ENCODE measurements around the gene RBM20. TPM values are rescaled to one million over a fixed set of nuclear protein-coding genes. Genes with fewer than 3 reads are reported as not detected.

Gene RBM20
- total RNA-seq, 1 donor from 2014 or later: 1.5 TPM

DNA sequence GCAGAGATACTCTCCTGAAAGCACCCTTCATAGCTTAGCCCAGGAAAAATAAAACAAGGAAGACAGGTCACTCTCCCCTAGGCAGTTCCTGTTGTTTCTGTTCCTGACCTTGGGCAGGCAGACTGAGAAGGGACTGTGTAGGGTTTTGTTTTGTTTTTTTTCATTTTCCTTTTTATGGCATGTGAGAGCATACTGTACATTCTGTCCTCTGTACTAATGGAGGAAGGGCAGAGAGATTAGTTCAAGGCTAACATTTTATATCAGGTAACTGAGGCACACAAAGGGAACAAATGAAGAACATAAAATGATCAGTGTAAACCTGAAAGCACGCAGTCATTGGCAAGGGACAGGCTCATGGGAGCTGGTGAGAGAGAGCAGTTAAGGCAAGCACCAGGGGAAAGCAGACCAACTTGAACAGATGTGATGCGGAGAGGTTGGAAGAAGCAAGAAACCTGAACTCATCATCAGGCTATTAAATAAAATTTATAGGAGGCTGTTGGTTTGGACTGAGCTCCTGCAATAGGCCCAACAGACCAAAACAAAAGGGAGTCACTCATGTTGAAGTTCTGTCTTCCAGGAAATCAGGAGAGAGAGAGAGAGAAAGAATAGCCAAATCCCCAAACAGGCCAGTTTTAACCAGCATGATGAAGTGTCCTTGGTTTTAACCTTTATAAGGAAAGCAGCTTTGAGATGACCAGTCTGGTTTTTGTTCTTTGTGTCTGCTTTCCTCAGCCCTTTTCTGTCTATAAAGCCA is 193.5 kb downstream of the RBM20 start:
- Mint-ChIP-seq H3K27me3 (no peaks in the 10 kb centered on the region), H3K9me3 (ENCODE audit: low read depth) (no peaks in the 10 kb centered on the region), H3K4me1 (ENCODE audit: low read depth) (peaks cover 38% of the 10 kb centered on the region), H3K36me3 (ENCODE audit: insufficient read depth) (no peaks in the 10 kb centered on the region), H3K27ac (peak overlapping the region; percentile 0), H3K4me3 (ENCODE audit: low read depth) (no peak overlapping the region)
- DNase-seq (ENCODE audit: low spot score, unreplicated experiment): no peak
- TF ChIP-seq, protein P1, sequence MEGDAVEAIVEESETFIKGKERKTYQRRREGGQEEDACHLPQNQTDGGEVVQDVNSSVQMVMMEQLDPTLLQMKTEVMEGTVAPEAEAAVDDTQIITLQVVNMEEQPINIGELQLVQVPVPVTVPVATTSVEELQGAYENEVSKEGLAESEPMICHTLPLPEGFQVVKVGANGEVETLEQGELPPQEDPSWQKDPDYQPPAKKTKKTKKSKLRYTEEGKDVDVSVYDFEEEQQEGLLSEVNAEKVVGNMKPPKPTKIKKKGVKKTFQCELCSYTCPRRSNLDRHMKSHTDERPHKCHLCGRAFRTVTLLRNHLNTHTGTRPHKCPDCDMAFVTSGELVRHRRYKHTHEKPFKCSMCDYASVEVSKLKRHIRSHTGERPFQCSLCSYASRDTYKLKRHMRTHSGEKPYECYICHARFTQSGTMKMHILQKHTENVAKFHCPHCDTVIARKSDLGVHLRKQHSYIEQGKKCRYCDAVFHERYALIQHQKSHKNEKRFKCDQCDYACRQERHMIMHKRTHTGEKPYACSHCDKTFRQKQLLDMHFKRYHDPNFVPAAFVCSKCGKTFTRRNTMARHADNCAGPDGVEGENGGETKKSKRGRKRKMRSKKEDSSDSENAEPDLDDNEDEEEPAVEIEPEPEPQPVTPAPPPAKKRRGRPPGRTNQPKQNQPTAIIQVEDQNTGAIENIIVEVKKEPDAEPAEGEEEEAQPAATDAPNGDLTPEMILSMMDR (IDR thresholded peaks at IDR 0.05; ENCODE audit: unreplicated experiment): no peak

DNA sequence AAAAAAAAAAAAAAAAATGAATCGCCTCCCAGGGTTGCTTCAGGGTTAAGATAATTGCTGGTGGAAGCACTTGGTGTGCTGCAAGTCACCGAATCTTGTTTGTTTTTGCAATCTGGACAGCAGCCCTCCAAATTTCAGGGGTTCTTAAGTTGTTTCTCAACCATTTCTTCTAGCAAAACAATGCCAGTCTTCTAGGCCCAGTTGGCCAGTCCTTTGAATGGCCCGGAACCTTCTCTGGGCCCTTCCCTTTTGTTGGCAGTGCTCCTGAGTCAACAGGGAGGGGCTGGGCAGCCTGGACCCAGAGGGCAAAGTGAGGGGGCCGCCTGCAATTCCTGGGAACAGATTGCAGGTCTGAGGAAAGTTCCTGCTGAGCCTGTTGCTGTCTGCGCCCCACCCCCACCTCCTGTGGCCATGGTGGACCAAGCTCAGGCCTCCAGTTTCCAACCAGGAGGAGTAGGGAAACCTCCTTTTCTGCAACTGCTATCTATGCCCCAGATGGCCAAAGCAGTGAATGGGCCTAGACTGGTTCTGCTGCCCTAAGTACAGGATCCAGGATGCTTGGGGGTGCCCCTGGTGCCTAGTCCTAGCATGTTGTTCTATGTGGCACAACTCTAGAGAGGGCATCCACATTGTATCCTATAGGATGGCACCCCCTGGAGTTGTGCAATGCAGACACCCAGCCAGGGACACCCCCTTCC is 196.2 kb downstream of the RBM20 start:
- H3K27me3 Mint-ChIP-seq: no peaks in the 10 kb centered on the region
- no peak for DNase-seq (ENCODE audit: low spot score, unreplicated experiment)
- TF ChIP-seq, protein P1 (IDR thresholded peaks at IDR 0.05; ENCODE audit: unreplicated experiment): no peak
- H3K4me3 Mint-ChIP-seq (ENCODE audit: low read depth): no peak overlapping the region
- H3K36me3 Mint-ChIP-seq (ENCODE audit: insufficient read depth): no peaks in the 10 kb centered on the region
- H3K4me1 Mint-ChIP-seq (ENCODE audit: low read depth): peaks cover 41% of the 10 kb centered on the region
- H3K27ac Mint-ChIP-seq: no peak overlapping the region
- H3K9me3 Mint-ChIP-seq (ENCODE audit: low read depth): no peaks in the 10 kb centered on the region

DNA sequence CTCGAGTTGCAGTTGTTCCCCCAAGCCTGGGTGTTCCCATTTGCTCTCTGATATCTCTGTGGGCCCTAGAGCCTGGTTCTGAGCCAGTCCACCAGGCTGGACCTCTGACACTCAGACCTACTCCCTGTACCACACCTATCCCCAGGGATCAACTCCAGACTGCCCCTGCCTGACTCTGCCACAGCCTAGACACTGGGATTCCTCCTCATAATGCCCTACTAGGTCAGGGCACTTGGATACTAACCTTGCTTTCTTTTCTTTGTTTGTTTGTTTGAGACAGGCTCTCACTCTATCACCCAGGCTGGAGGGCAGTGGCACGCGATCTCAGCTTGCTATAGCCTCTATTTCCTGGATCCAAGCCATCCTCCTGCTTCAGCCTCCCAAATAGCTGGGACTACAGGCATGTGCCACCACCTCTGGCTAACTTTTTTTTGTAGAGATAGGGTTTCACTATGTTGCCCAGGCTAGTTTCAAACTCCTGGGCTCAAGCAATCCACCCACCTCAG is 196.8 kb downstream of the RBM20 start:
- Mint-ChIP-seq H3K9me3 (ENCODE audit: low read depth) (no peaks in the 10 kb centered on the region), H3K4me1 (ENCODE audit: low read depth) (peaks cover 41% of the 10 kb centered on the region), H3K27ac (no peak overlapping the region), H3K27me3 (no peaks in the 10 kb centered on the region), H3K36me3 (ENCODE audit: insufficient read depth) (no peaks in the 10 kb centered on the region), H3K4me3 (ENCODE audit: low read depth) (no peak overlapping the region)
- TF ChIP-seq, protein P1 (IDR thresholded peaks at IDR 0.05; ENCODE audit: unreplicated experiment): no peak
- no peak for DNase-seq (ENCODE audit: low spot score, unreplicated experiment)

DNA sequence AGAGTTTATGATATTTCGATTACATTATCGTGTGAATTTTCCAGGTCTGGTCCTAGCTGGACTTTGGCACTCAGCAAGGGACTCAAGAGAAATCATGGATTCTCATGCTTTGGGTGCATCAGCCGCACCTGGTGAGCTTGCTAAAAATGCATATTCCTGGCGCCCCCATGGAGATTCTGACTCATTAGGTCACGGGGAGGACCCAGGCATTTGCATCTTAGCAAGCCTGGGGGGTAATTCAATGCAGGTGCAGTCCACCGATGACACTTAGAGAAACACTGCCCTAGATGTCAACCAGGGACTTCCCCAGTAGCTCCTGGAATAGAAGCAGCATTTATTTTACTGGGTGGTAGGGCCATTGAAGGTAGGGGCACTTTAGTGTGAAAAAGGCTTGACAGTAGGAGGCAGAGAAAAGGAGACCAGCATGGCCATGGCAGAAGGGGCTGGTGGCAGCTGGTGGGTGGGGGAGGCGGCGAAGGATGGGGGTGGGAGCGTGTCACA is 197.7 kb downstream of the RBM20 start:
- Mint-ChIP-seq H3K36me3 (ENCODE audit: insufficient read depth) (no peaks in the 10 kb centered on the region), H3K27me3 (no peaks in the 10 kb centered on the region), H3K4me3 (ENCODE audit: low read depth) (no peak overlapping the region), H3K27ac (peak overlapping the region; percentile 83), H3K4me1 (ENCODE audit: low read depth) (peaks cover 46% of the 10 kb centered on the region), H3K9me3 (ENCODE audit: low read depth) (no peaks in the 10 kb centered on the region)
- TF ChIP-seq, protein P1 (IDR thresholded peaks at IDR 0.05; ENCODE audit: unreplicated experiment): no peak
- DNase-seq (ENCODE audit: low spot score, unreplicated experiment): no peak

DNA sequence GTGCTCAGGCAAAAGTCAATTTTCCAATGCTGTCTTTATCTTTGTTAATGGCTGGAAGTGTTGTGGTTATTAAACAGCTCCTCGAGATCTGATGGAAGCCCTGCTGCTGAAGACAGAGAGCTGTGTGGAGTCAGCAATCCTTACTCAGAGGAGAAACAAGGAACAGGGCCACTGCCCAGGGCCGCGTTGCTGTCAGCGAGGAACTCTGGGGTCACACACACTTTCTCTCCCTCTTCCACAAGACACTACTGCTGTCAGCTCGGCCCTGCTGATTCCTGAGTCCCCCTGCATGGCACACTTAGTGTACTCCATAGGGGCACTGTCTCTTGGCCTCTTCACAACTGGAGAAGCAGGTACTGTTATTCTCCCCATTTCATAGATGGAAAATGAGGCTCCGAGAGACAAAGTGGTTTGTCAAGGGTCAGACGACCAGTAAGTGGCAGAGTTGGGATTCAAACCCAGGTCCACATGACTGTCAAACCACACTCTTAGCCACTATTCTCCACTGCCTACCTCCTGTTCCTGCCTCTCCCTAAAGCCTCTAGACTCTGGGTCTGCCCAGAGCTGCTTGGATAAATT is 198.3 kb downstream of the RBM20 start:
- DNase-seq (ENCODE audit: low spot score, unreplicated experiment): no peak
- Mint-ChIP-seq H3K36me3 (ENCODE audit: insufficient read depth) (no peaks in the 10 kb centered on the region), H3K27ac (no peak overlapping the region), H3K4me1 (ENCODE audit: low read depth) (peaks cover 50% of the 10 kb centered on the region), H3K9me3 (ENCODE audit: low read depth) (no peaks in the 10 kb centered on the region), H3K4me3 (ENCODE audit: low read depth) (no peak overlapping the region), H3K27me3 (no peaks in the 10 kb centered on the region)
- TF ChIP-seq, protein P1 (IDR thresholded peaks at IDR 0.05; ENCODE audit: unreplicated experiment): no peak

Data from progenitor cell of endocrine pancreas (in vitro differentiated cells).